A549 (cell line): Measurements from ENCODE around the gene WDR45.

Source experiments
- CBX8 ChIP-seq: fragments of 200-600 bp; sonication (generic); IDR thresholded peaks from 2 replicates; pipeline ENCODE4 v1.6.1; 2016
- CTCF ChIP-seq: fragments of >200 bp; sonication (Bioruptor Twin); formaldehyde crosslinking; IDR thresholded peaks from 3 replicates; pipeline ENCODE4 v1.5.1; 2016
- EP300 ChIP-seq, 2 experiments: fragments of >200 bp; sonication (Bioruptor Twin); formaldehyde crosslinking; IDR thresholded peaks; 2 replicates in 1 of 2; 3 replicates in 1 of 2; pipeline ENCODE4 v1.6.1; 2016 to 2017
- HDAC2 ChIP-seq: fragments of 200-600 bp; sonication (generic); IDR thresholded peaks from 2 replicates; pipeline ENCODE4 v1.6.1; 2016
- POLR2A ChIP-seq: IDR thresholded peaks from 2 replicates; pipeline ENCODE4 v1.6.1; 2012; ENCODE audit warnings: mild to moderate bottlenecking, low read length
- POLR2AphosphoS2 ChIP-seq: conservative IDR thresholded peaks from 2 replicates; pipeline ENCODE4 v1.6.1; 2012; ENCODE audit warnings: low read length, improper control_type of control experiment, inconsistent platforms
- RAD21 ChIP-seq, 2 experiments: fragments of >200 bp in 1 of 2; sonication (Bioruptor Twin) in 1 of 2; formaldehyde crosslinking in 1 of 2; IDR thresholded peaks in 1 of 2; conservative IDR thresholded peaks in 1 of 2; 2 replicates in 1 of 2; 3 replicates in 1 of 2; pipeline ENCODE4 v1.6.1; 2012 to 2018; ENCODE audit warnings: inconsistent platforms in 1 of 2
- REST ChIP-seq: fragments of 200-600 bp; sonication (generic); IDR thresholded peaks from 2 replicates; pipeline ENCODE4 v1.6.1; 2016; ENCODE audit warnings: antibody characterized with exemption, mild to moderate bottlenecking, moderate library complexity
- SREBF2 ChIP-seq: fragments of 450-650 bp; IDR thresholded peaks from 2 replicates; pipeline ENCODE4 v1.6.1; 2014; ENCODE audit warnings: mild to moderate bottlenecking, moderate library complexity

- no peak for TF ChIP-seq RAD21 (conservative IDR thresholded peaks at IDR 0.05 in 1 of 2, IDR thresholded peaks at IDR 0.05 in 1 of 2)
- TF ChIP-seq EP300 (IDR thresholded peaks at IDR 0.05): no peak
- TF ChIP-seq HDAC2: no peak
- no peak for TF ChIP-seq POLR2A
- TF ChIP-seq CTCF: no peak
- no peak for TF ChIP-seq CBX8
- no peak for TF ChIP-seq POLR2AphosphoS2
- no peak for TF ChIP-seq SREBF2
- no peak for TF ChIP-seq REST
Observed at GRCh38 chrX:49041744-49042580, 37.7 kb downstream of the WDR45 start.
